Measurements from ENCODE around the gene PAPPA. TPM values are rescaled to one million over a fixed set of nuclear protein-coding genes. Genes with fewer than 3 reads are reported as not detected.

PAPPA gene
- total and polyA plus RNA-seq, 12 donors = 0.22 to 23.9 (median 5.7) TPM

DNA sequence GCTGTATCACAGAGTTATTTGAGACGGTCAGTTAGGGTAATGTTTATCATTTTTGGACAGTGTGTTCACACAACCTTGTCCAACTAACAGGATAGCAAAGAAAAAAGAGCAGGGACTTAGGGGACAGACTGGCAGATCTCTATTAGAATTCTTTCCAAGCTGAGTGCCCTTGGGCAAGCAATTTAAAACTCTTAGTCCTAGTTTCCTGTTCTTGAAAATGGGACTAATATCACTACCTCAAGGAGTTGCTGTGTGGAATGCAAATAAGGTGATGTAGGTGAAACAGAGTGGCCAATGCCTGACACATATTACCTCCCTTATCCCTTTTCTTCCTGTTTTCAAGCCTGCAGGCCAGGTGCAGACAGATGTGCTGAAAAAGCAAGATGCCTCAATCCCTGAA, 186.7 kb downstream of the PAPPA start:
- no peaks in the 10 kb centered on the region for H3K36me3 ChIP-seq (replicated peaks in 1 of 2)
- H3K9me3 ChIP-seq (replicated peaks in 1 of 3) = no peaks in the 10 kb centered on the region
- H3K4me1 ChIP-seq (replicated peaks in 1 of 2) = no peaks in the 10 kb centered on the region
- no peak overlapping the region for H3K4me3 ChIP-seq
- no peak for DNase-seq
- WGBS, 4 donors = 18 to 41% (median 29%) methylated on average over 1 of the region's 1 CpG
- H3K27ac ChIP-seq = no peak overlapping the region
- intact Hi-C loops (cut with DNase I) = no loop called here
- TF ChIP-seq CTCF (IDR thresholded peaks at IDR 0.05) = no peak
- no peak for TF ChIP-seq POLR2A (IDR thresholded peaks at IDR 0.05)
- no peaks in the 10 kb centered on the region for H3K27me3 ChIP-seq

GRCh38 chr9:116342061-116342460, 188.5 kb downstream of the PAPPA start:
- DNase-seq = no peak
- TF ChIP-seq CTCF (IDR thresholded peaks at IDR 0.05) = no peak
- no peak for TF ChIP-seq POLR2A (IDR thresholded peaks at IDR 0.05)
- no peaks in the 10 kb centered on the region for H3K9me3 ChIP-seq (replicated peaks in 1 of 3)
- H3K27ac ChIP-seq = no peak overlapping the region
- H3K4me3 ChIP-seq = no peak overlapping the region
- 80 to 91% (median 87%) methylated on average over 1 of the region's 1 CpG for WGBS, 4 donors
- H3K4me1 ChIP-seq (replicated peaks in 1 of 2) = no peaks in the 10 kb centered on the region
- H3K27me3 ChIP-seq = no peaks in the 10 kb centered on the region
- H3K36me3 ChIP-seq (replicated peaks in 1 of 2) = no peaks in the 10 kb centered on the region
- intact Hi-C loops (cut with DNase I) = no loop called here

DNA sequence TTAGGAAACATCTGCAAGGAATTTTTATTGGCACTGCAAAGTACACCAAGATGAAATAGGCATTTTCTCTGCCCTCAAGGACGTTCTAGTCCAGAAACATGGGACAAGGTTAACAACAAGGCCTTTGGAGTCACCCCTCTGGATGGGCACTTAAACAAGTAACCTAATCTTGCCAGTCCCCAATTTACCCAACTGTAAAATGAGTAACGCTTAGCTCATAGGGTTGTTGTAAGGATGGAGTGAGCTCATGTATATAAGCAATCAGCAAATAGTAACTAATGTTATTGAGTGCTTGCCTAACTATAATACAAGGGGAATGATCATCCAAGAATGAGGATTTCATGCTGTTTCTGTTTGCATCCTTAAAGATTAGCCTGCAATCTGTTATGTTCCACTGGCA, 189.3 kb downstream of the PAPPA start:
- Histone ChIP-seq H3K4me1 (replicated peaks in 1 of 2) (no peaks in the 10 kb centered on the region), H3K27ac (no peak overlapping the region), H3K4me3 (no peak overlapping the region), H3K36me3 (replicated peaks in 1 of 2) (no peaks in the 10 kb centered on the region), H3K27me3 (no peaks in the 10 kb centered on the region), H3K9me3 (replicated peaks in 1 of 3) (no peaks in the 10 kb centered on the region)
- WGBS, 4 donors = 64 to 82% (median 69%) methylated on average over 2 of the region's 2 CpGs
- TF ChIP-seq POLR2A (IDR thresholded peaks at IDR 0.05) (no peak), CTCF (IDR thresholded peaks at IDR 0.05) (no peak)
- intact Hi-C loops (cut with DNase I) = no loop called here
- no peak for DNase-seq

DNA sequence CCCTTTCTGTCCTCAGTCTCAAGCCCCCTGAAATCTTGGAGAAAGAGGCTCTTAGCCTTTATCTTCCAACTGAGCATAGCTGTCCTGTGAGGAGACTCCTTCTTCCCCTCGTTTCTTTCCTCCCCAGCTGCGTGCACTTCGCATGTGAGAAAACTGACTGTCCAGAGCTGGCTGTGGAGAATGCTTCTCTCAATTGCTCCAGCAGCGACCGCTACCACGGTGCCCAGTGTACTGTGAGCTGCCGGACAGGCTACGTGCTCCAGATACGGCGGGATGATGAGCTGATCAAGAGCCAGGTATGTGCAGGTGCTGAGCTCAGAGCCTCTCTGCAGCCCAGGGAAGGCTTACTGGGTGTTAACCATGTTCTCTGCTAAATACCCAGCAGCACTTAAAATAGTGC, 190.8 kb downstream of the PAPPA start:
- H3K4me3 ChIP-seq = no peak overlapping the region
- H3K36me3 ChIP-seq (replicated peaks in 1 of 2) = no peaks in the 10 kb centered on the region
- no peak for DNase-seq
- intact Hi-C loops (cut with DNase I) = no loop called here
- no peaks in the 10 kb centered on the region for H3K4me1 ChIP-seq (replicated peaks in 1 of 2)
- TF ChIP-seq POLR2A (IDR thresholded peaks at IDR 0.05) (no peak), CTCF (IDR thresholded peaks at IDR 0.05) (no peak)
- WGBS, 4 donors = 82 to 89% (median 87%) methylated on average over 10 of the region's 10 CpGs
- no peak overlapping the region for H3K27ac ChIP-seq
- H3K9me3 ChIP-seq (replicated peaks in 1 of 3) = no peaks in the 10 kb centered on the region
- H3K27me3 ChIP-seq = no peaks in the 10 kb centered on the region

Data from adrenal gland (tissue), 12 donors.